Fibroblast of lung (primary cell): ENCODE measurements around the gene LENG1. TPM values are rescaled to one million over a fixed set of nuclear protein-coding genes. Genes with fewer than 3 reads are reported as not detected.
A peak's percentile ranks its signal among the peaks of the same experiment; 100 is the strongest.

Source experiments
- DNase-seq, 2 donors: peaks; one replicate each; pipeline versions ENCODE4 v3.0.0 to v3.0.0-alpha.2; 2010; ENCODE audit warnings: low read depth in 2 of 2
- H2AFZ ChIP-seq: 2 replicates; pipeline ENCODE4 v1.5.1; 2012; ENCODE audit warnings: low read length, control low read depth, inconsistent platforms
- H3K27ac ChIP-seq: 2 replicates; pipeline ENCODE4 v1.5.1; 2011; ENCODE audit warnings: low read length, control low read depth; ENCODE audit not compliant: insufficient read depth
- H3K27me3 ChIP-seq: 2 replicates; pipeline ENCODE4 v1.5.1; 2011; ENCODE audit warnings: mild to moderate bottlenecking, low read length; ENCODE audit not compliant: control insufficient read depth, insufficient read depth
- H3K36me3 ChIP-seq: 2 replicates; pipeline ENCODE4 v1.5.1; 2011; ENCODE audit warnings: low read length; ENCODE audit not compliant: control insufficient read depth, insufficient read depth
- H3K4me1 ChIP-seq: 2 replicates; pipeline ENCODE4 v1.5.1; 2011; ENCODE audit warnings: low read length; ENCODE audit not compliant: control insufficient read depth, insufficient read depth; ENCODE audit errors: extremely low read depth
- H3K4me2 ChIP-seq: 2 replicates; pipeline ENCODE4 v1.5.1; 2011; ENCODE audit warnings: low read length, control low read depth; ENCODE audit not compliant: insufficient read depth; ENCODE audit errors: extremely low read depth
- H3K4me3 ChIP-seq, 4 experiments: fragments of 200-600 bp in 1 of 4; sonication (generic) in 1 of 4; replicated peaks in 1 of 4; 2 replicates each; pipeline ENCODE4 v1.5.1; 2011 to 2016; ENCODE audit warnings: low read length in 4 of 4, low read depth in 3 of 4, mild to moderate bottlenecking in 3 of 4, control low read depth in 2 of 4, inconsistent platforms in 1 of 4, mixed read lengths in 1 of 4; ENCODE audit not compliant: insufficient read depth in 1 of 4; ENCODE audit errors: control extremely low read depth in 1 of 4
- H3K79me2 ChIP-seq: 2 replicates; pipeline ENCODE4 v1.5.1; 2012; ENCODE audit warnings: mild to moderate bottlenecking, low read length, inconsistent platforms; ENCODE audit not compliant: control insufficient read depth, insufficient read depth
- H3K9ac ChIP-seq: 2 replicates; pipeline ENCODE4 v1.5.1; 2011; ENCODE audit warnings: mild to moderate bottlenecking, low read length, control low read depth; ENCODE audit not compliant: insufficient read depth
- H3K9me3 ChIP-seq: 2 replicates; pipeline ENCODE4 v1.5.1; 2012; ENCODE audit warnings: low read depth, low read length; ENCODE audit not compliant: control insufficient read depth, insufficient read depth
- H4K20me1 ChIP-seq: 2 replicates; pipeline ENCODE4 v1.5.1; 2011; ENCODE audit warnings: low read length; ENCODE audit not compliant: control insufficient read depth, insufficient read depth; ENCODE audit errors: extremely low read depth
- CTCF ChIP-seq, 2 donors: IDR thresholded peaks in 1 of 2; conservative IDR thresholded peaks in 1 of 2; 1 replicate in 1 of 2; 2 replicates in 1 of 2; pipeline ENCODE4 v1.5.1; 2011 to 2012; ENCODE audit warnings: low read length in 2 of 2, control low read depth in 1 of 2, inconsistent platforms in 1 of 2, low read depth in 1 of 2, mild to moderate bottlenecking in 1 of 2
- EZH2 ChIP-seq: IDR thresholded peaks from 2 replicates; pipeline ENCODE4 v1.5.1; 2012; ENCODE audit warnings: low read length, control low read depth, mild to moderate bottlenecking; ENCODE audit errors: missing control alignments
- polyA plus RNA-seq, 2 donors: library from polyadenylated mRNA; depleted of rRNA in 1 of 2; stranded (reverse) in 1 of 2; unstranded in 1 of 2; fragments of >200 nt; gene quantifications; 2 replicates each; pipeline ENCODE4 v1.2.1, GENCODE V29; 2011 to 2012; ENCODE audit warnings: missing spikeins in 1 of 2
- total RNA-seq: library from RNA; depleted of rRNA; stranded (reverse); fragments of >200 nt; gene quantifications from 2 replicates; pipeline ENCODE4 v1.2.1, GENCODE V29; 2014

Gene LENG1
- total and polyA plus RNA-seq, 2 donors (not counting 1 experiment from before 2014, with no cell fraction given), result 3.2 to 7.3 TPM

DNA sequence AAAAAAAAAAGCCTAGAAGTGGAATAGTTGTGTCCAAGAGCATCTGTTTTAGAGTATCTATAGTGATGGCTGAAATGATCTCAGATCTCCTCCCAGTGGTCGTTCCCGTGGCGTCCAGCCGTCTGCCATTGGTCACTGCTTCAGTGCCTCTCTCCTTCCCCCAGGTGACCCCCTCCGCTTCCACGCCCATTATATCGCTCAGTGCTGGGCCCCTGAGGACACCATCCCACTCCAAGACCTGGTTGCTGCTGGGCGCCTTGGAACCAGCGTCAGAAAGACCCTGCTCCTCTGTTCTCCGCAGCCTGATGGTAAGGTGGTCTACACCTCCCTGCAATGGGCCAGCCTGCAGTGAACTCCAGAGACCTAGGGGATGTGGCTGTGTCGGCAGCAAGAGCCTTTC is 33.5 kb upstream of the LENG1 start:
- Histone ChIP-seq H4K20me1 (no peaks in the 10 kb centered on the region), H3K4me3 (no peak overlapping the region), H3K27me3 (no peaks in the 10 kb centered on the region), H3K79me2 (peaks cover 15% of the 10 kb centered on the region), H3K9me3 (no peaks in the 10 kb centered on the region), H3K4me2 (no peak overlapping the region), H3K36me3 (peaks cover 4% of the 10 kb centered on the region), H2AFZ (no peak overlapping the region), H3K4me1 (peaks cover 11% of the 10 kb centered on the region), H3K9ac (no peak overlapping the region), H3K27ac (no peak overlapping the region)
- TF ChIP-seq CTCF (conservative IDR thresholded peaks at IDR 0.05 in 1 of 2, IDR thresholded peaks at IDR 0.05 in 1 of 2; ENCODE audit: low read depth in 1 of 2, low read length in 2 of 2), result no peak
- no peak for TF ChIP-seq EZH2
- DNase-seq, result no peak

- Histone ChIP-seq H3K9ac (peak overlapping the region; percentile 79), H3K27ac (peak overlapping the region; percentile 98), H3K4me1 (peaks cover 11% of the 10 kb centered on the region), H3K36me3 (peaks cover 4% of the 10 kb centered on the region), H3K27me3 (no peaks in the 10 kb centered on the region), H4K20me1 (no peaks in the 10 kb centered on the region), H3K4me2 (peak overlapping the region; percentile 76), H3K4me3 (peak overlapping the region; percentile 76 to 88 (median 82)), H3K79me2 (peaks cover 23% of the 10 kb centered on the region), H3K9me3 (no peaks in the 10 kb centered on the region), H2AFZ (peak overlapping the region; percentile 48)
- DNase-seq, result no peak
- no peak for TF ChIP-seq EZH2
- TF ChIP-seq CTCF (conservative IDR thresholded peaks at IDR 0.05 in 1 of 2, IDR thresholded peaks at IDR 0.05 in 1 of 2; ENCODE audit: low read depth in 1 of 2, low read length in 2 of 2), result no peak
Observed at GRCh38 chr19:54191811-54192453, 32.4 kb upstream of the LENG1 start.

- Histone ChIP-seq H3K4me1 (peaks cover 11% of the 10 kb centered on the region), H3K27me3 (no peaks in the 10 kb centered on the region), H2AFZ (peak within 1 kb of the TSS; percentile 95), H3K9ac (peak within 1 kb of the TSS; percentile 93), H3K36me3 (peaks cover 7% of the 10 kb centered on the region), H3K4me2 (peak within 1 kb of the TSS; percentile 76), H3K4me3 (peak within 1 kb of the TSS; percentile 76 to 88 (median 82)), H3K27ac (peak within 1 kb of the TSS; percentile 98), H3K79me2 (peaks cover 29% of the 10 kb centered on the region), H4K20me1 (no peaks in the 10 kb centered on the region), H3K9me3 (no peaks in the 10 kb centered on the region)
- peak; percentile 46 to 84 for DNase-seq
- TF ChIP-seq CTCF (conservative IDR thresholded peaks at IDR 0.05 in 1 of 2, IDR thresholded peaks at IDR 0.05 in 1 of 2; ENCODE audit: low read depth in 1 of 2, low read length in 2 of 2), result no peak
- TF ChIP-seq EZH2, result no peak
Observed at GRCh38 chr19:54191011-54191810, 31.7 kb upstream of the LENG1 start, which contains the start of gene TSEN34. TSS of gene TSEN34 (plus strand) at chr19:54191308. CDS start at chr19:54191365, 57 bp downstream.
